SK-N-MC (cell line): Measurements from ENCODE around the gene AGBL1.

Source experiments
- EZH2 ChIP-seq: fragments of 200-600 bp; sonication (generic); IDR thresholded peaks from one replicate; pipeline ENCODE4 v1.6.1; 2017; ENCODE audit warnings: antibody characterized with exemption
- POLR2AphosphoS5 ChIP-seq: IDR thresholded peaks from 2 replicates; pipeline ENCODE4 v1.6.1; 2012; ENCODE audit warnings: mild to moderate bottlenecking, low read depth, low read length, borderline replicate concordance

DNA sequence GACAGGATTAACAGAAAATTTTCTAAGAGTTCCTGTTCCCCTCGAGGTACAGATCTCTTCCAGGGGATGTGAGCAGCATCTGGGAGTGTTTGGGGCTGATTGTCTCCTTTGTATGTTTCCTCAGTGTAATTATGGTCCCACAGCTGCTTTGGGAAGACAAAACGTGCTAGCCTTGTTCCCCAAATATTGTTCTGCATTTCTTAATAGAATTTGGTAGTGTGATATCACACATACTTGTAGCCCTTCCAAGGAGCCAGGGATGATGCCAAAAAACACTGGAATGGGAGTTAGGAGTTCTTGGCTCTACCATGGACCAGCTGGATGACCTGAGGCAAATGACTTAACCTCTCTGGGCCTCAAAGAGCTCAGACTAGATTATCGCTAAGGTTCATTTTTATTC is 19.0 kb upstream of the AGBL1 start:
- no peak for TF ChIP-seq POLR2AphosphoS5
- no peak for TF ChIP-seq EZH2
